ENCODE data around the gene KLRF2. TPM values are rescaled to one million over a fixed set of nuclear protein-coding genes. Genes with fewer than 3 reads are reported as not detected.

Gene KLRF2
- total RNA-seq, 1 experiment from 2014 or later = not detected

GRCh38 chr12:9856151-9856550, 25.1 kb upstream of the KLRF2 start:
- Histone ChIP-seq H3K23ac (ENCODE audit: insufficient read length, low read depth, low read length) (no peak overlapping the region), H3K4me2 (ENCODE audit: insufficient read depth, insufficient read length, low read length) (no peak overlapping the region), H3K9me3 (ENCODE audit: control insufficient read depth, low read depth, low read length) (no peaks in the 10 kb centered on the region), H2AFZ (ENCODE audit: low read length) (no peak overlapping the region), H3K4ac (ENCODE audit: low read depth, low read length) (no peak overlapping the region), H3K9ac (ENCODE audit: extremely low read depth, insufficient read length, low read length) (no peak overlapping the region), H3K79me2 (ENCODE audit: insufficient read depth, low read length) (no peaks in the 10 kb centered on the region), H2AK5ac (ENCODE audit: insufficient read length, low read length) (no peak overlapping the region), H3K4me1 (ENCODE audit: insufficient read depth, low read length) (no peaks in the 10 kb centered on the region; the same call in 1 of the 2 replicates), H3K56ac (ENCODE audit: insufficient read length, low read depth, low read length) (no peak overlapping the region), H4K20me1 (ENCODE audit: control insufficient read depth, insufficient read depth, insufficient read length) (no peaks in the 10 kb centered on the region), H3K23me2 (ENCODE audit: insufficient read length, low read depth, low read length, poor library complexity, severe bottlenecking) (no peaks in the 10 kb centered on the region), H4K91ac (ENCODE audit: insufficient read length, low read depth, low read length) (no peak overlapping the region), H3T11ph (ENCODE audit: low read length) (no peak overlapping the region), H4K8ac (replicated peaks; ENCODE audit: insufficient read length, low read depth, low read length) (no peak overlapping the region), H2BK20ac (ENCODE audit: low read depth, low read length, poor library complexity, severe bottlenecking) (no peak overlapping the region), H3K27me3 (ENCODE audit: insufficient read depth, low read length) (no peaks in the 10 kb centered on the region), H3K79me1 (ENCODE audit: insufficient read depth, low read depth, low read length, poor library complexity, severe bottlenecking) (no peaks in the 10 kb centered on the region), H2BK120ac (ENCODE audit: low read depth, low read length, poor library complexity, severe bottlenecking) (no peak overlapping the region), H2BK12ac (ENCODE audit: insufficient read length, low read depth, low read length) (no peak overlapping the region), H3K14ac (ENCODE audit: insufficient read depth, low read length) (no peak overlapping the region), H2BK15ac (ENCODE audit: low read depth, low read length) (no peak overlapping the region), H2BK5ac (ENCODE audit: insufficient read length, low read length) (no peak overlapping the region), H3K27ac (ENCODE audit: insufficient read length, low read depth, low read length) (no peak overlapping the region), H4K5ac (ENCODE audit: insufficient read length, low read depth, low read length) (no peak overlapping the region), H3K18ac (ENCODE audit: insufficient read length, low read depth, low read length) (no peak overlapping the region)
- Mint-ChIP-seq H3K9me3 (no peaks in the 10 kb centered on the region), H3K27ac (peak overlapping the region in 1 of 3 experiments; percentile 78; a peak in 1 of 7 replicates), H3K36me3 (ENCODE audit: insufficient read depth in 1 of 3, low read depth in 3 of 3) (no peaks in the 10 kb centered on the region), H3K27me3 (ENCODE audit: low read depth) (no peaks in the 10 kb centered on the region), H3K4me3 (no peak overlapping the region), H3K4me1 (peaks cover 10 to 18% of the 10 kb centered on the region in 2 experiments)
- no CpG with 5 or more reads among the region's 1 CpG for WGBS (ENCODE audit: extremely low coverage, insufficient read length, low lambda C conversion rate)
- no peak for TF ChIP-seq CTCF (conservative IDR thresholded peaks at IDR 0.05)
- no peak for DNase-seq

Data from H9 (cell line).